ENCODE measurements around the gene POLR2A. TPM values are rescaled to one million over a fixed set of nuclear protein-coding genes. Genes with fewer than 3 reads are reported as not detected.

The POLR2A gene
- total and polyA plus RNA-seq, 4 donors: 13.4 to 116 (median 60.8) TPM

DNA sequence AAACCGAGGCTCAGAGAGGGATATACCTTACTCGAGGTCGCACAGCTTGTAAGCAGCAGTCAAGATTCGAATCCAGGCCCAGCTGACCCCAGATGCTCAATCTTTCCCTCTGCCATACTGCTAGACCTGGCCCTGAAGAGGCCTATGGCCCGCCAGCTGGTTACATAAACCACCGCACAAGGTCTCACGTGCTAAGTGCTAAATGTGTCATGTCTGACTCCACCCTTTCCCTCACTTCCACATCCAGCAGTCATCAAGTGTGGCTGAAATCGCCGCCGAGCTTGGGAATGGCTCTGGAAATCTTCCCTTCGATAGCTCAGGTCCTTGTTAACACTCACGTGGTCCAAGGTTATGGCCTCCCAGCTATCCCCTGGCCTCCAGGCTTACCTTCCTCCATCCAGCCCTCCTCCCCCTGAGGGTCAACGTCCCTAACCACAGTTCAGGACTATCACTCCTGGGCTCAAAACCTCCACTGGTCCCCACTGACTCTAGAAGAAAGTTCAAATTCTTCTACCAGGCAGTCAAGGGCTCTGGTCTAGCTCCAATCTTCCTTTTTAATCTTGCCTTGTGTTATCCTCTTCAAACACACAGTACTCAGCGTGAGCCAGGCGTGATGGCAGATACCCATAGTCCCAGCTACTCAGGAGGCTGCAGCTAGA is 8.3 kb upstream of the POLR2A start:
- Histone ChIP-seq H3K36me3 (ENCODE audit: control insufficient read depth in 1 of 2, insufficient read depth in 2 of 2, low read length in 1 of 2) (no peaks in the 10 kb centered on the region), H3K4me1 (ENCODE audit: control insufficient read depth in 1 of 2, insufficient read depth in 2 of 2, low read length in 2 of 2) (no peaks in the 10 kb centered on the region), H3K9me3 (ENCODE audit: control insufficient read depth, low read length) (no peaks in the 10 kb centered on the region), H3K27ac (ENCODE audit: low read depth in 1 of 2, low read length in 2 of 2) (no peak overlapping the region), H3K27me3 (ENCODE audit: control insufficient read depth in 1 of 2, insufficient read depth in 2 of 2, low read length in 1 of 2) (no peaks in the 10 kb centered on the region), H3K4me3 (ENCODE audit: low read length in 2 of 2) (no peak overlapping the region)
- ATAC-seq (ENCODE audit: low FRiP score): peak; percentile 51
- 56 to 58% methylated on average over 15 of the region's 15 CpGs for WGBS, 2 donors
- intact Hi-C loops (cut with DNase I): loop anchor here in 1 of 2 donors (10.0 kb wide), 1 partner anchor 121 kb away; the partner anchor contains the start of genes KCTD11 and TMEM95
- peak in 1 of 2 donors; percentile 70 for DNase-seq

DNA sequence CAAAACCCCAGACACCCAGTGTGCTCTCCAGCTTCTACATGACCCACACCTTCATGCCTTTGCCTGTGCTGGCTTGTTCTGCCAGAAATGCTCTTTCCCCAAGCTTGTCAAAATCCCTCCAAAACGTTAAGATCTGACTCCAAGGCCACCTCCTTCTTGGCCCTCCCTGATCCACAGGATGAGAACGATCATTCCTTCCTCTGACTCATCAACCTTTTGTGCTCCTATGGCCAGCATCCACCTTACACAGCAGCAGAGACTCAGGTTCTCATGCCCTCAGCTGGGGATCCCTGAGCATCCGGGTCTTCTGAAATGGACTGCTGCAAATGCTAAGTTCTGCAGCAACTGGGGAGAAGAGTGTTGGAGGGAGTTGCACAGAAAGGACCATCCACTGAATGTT is 7.7 kb upstream of the POLR2A start:
- Histone ChIP-seq H3K4me3 (ENCODE audit: low read length in 2 of 2) (no peak overlapping the region), H3K27ac (ENCODE audit: low read depth in 1 of 2, low read length in 2 of 2) (peak overlapping the region in 1 of 2 donors; percentile 19), H3K4me1 (ENCODE audit: control insufficient read depth in 1 of 2, insufficient read depth in 2 of 2, low read length in 2 of 2) (no peaks in the 10 kb centered on the region), H3K9me3 (ENCODE audit: control insufficient read depth, low read length) (no peaks in the 10 kb centered on the region), H3K36me3 (ENCODE audit: control insufficient read depth in 1 of 2, insufficient read depth in 2 of 2, low read length in 1 of 2) (no peaks in the 10 kb centered on the region), H3K27me3 (ENCODE audit: control insufficient read depth in 1 of 2, insufficient read depth in 2 of 2, low read length in 1 of 2) (no peaks in the 10 kb centered on the region)
- intact Hi-C loops (cut with DNase I): loop anchor here in 1 of 2 donors (10.0 kb wide), 1 partner anchor 122 kb away; the partner anchor contains the start of genes KCTD11 and TMEM95
- DNase-seq (no peak), ATAC-seq (ENCODE audit: low FRiP score) (no peak)
- 18 to 24% methylated on average over 3 of the region's 3 CpGs for WGBS, 2 donors

DNA sequence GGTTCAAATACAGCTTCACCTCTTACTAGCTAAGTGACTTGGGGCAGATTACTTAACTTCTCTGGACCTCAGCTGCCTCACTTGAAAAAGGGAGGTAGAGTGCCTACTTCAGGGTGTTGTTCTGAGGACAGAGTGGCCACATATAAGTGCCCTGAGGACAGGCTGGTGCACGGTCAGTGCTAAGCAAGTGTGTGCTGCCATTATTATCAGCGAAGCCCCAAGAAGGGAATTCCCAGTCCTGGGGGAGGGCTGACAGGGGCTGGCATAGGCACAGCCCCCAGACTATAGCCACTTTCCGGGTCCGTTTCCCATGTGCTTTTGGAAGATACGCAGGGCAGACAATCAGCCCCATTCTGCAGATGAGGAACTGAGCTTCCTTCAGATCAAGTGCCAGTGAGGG is 7.2 kb upstream of the POLR2A start:
- ATAC-seq (ENCODE audit: low FRiP score) (no peak), DNase-seq (no peak)
- Histone ChIP-seq H3K4me3 (ENCODE audit: low read length in 2 of 2) (no peak overlapping the region), H3K27ac (ENCODE audit: low read depth in 1 of 2, low read length in 2 of 2) (peak overlapping the region in 1 of 2 donors; percentile 19), H3K27me3 (ENCODE audit: control insufficient read depth in 1 of 2, insufficient read depth in 2 of 2, low read length in 1 of 2) (no peaks in the 10 kb centered on the region), H3K36me3 (ENCODE audit: control insufficient read depth in 1 of 2, insufficient read depth in 2 of 2, low read length in 1 of 2) (no peaks in the 10 kb centered on the region), H3K4me1 (ENCODE audit: control insufficient read depth in 1 of 2, insufficient read depth in 2 of 2, low read length in 2 of 2) (no peaks in the 10 kb centered on the region), H3K9me3 (ENCODE audit: control insufficient read depth, low read length) (no peaks in the 10 kb centered on the region)
- 70 to 82% methylated on average over 5 of the region's 5 CpGs for WGBS, 2 donors
- intact Hi-C loops (cut with DNase I): loop anchor here in 1 of 2 donors (10.0 kb wide), 1 partner anchor 122 kb away; the partner anchor contains the start of genes KCTD11 and TMEM95

DNA sequence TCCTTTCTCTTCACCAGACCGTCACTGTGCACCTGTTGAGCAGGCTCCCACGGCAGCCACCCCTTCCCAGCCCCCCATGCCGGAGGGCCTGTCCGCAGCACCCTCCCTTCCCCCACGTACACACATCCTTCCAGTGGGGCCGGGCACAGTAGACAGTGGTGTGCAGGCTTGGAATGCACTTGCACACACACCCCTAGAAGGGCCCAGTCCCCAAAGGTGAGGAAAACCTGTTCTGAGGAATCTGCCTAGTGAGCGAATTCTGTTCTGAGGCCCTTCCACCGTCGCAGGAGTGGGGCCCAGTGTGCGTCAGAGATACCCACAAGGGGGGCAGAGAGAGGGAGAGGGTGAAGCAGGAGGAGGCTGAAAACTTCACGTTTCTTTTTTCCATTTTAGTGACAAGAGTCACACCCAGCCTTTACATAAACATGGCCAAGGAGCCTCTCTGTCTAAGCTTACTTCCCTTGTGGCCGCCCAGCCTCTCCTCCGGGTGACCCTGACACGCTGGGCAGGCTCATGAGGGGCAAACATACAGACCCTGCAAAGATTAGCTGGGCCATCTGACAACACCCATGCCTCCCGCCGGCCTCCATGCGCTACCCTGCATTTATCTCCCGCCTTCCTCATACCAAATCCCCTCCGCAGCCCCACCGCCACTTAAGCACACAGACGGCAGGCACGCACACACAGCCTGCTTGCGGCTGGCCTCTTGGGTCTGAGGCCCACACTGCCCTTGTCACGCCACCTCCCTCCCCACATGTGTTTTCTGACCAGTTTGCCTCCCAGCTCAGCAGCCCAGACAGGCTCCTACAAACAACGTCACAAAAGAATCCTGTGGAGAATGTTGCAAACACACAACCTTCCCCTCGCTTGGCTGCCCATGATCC is 6.5 kb upstream of the POLR2A start:
- intact Hi-C loops (cut with DNase I): loop anchor here in 1 of 2 donors (10.0 kb wide), 1 partner anchor 123 kb away; the partner anchor contains the start of genes KCTD11 and TMEM95
- no peaks in the 10 kb centered on the region for H3K36me3 ChIP-seq (ENCODE audit: control insufficient read depth in 1 of 2, insufficient read depth in 2 of 2, low read length in 1 of 2)
- no peaks in the 10 kb centered on the region for H3K9me3 ChIP-seq (ENCODE audit: control insufficient read depth, low read length)
- H3K4me3 ChIP-seq (ENCODE audit: low read length in 2 of 2): peak overlapping the region; percentile 91 to 93
- H3K27me3 ChIP-seq (ENCODE audit: control insufficient read depth in 1 of 2, insufficient read depth in 2 of 2, low read length in 1 of 2): no peaks in the 10 kb centered on the region
- ATAC-seq (ENCODE audit: low FRiP score) (peak; percentile 56), DNase-seq (peak; percentile 76 to 83)
- WGBS, 2 donors: 9 to 12% methylated on average over 26 of the region's 26 CpGs
- peak overlapping the region in 1 of 2 donors; percentile 82 for H3K27ac ChIP-seq (ENCODE audit: low read depth in 1 of 2, low read length in 2 of 2)
- no peaks in the 10 kb centered on the region for H3K4me1 ChIP-seq (ENCODE audit: control insufficient read depth in 1 of 2, insufficient read depth in 2 of 2, low read length in 2 of 2)

DNA sequence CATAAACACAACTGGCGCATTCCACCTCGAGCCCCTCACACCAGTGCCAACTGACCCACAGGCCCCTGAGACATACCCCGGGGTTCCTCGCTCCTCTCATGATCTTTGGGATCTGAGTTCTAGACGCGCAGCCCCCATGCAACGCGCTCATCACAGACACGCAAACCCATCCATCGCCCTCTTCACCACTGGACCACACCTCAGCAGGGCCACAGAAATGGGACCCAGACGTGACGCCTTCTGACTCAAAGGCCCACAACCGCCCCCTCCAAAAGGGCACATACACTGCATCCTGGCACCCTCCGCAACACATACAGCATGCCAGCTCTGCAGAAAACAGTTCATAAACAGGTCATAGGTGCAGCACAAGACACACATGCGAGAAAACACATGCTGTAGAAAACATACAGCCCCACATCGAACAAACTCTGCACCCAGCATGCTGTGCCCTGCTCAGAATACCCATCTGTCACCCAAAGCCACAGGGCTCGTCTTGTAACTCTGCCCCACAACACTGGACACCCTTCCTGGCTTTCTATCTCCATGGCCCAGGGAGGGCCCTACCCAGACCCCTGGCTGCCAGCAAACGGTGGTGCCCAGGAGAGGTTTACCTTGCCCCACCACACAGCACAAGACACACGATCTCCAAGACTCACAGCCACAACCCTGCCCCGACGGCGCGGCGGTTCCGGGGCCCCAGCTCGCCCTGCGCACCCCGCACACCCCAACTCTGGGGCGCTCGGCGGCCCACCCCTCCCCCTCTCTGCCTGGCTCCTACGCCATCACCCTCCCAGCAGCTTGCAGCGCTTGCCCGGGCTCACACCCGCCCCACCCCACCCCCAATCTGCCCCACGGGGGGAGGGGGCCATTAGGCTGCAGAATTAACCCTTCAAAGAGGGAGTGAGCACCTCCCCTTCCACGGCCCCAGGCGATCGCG is 5.6 kb upstream of the POLR2A start:
- ATAC-seq (ENCODE audit: low FRiP score): peak; percentile 44
- WGBS, 2 donors: 6 to 7% methylated on average over 37 to 40 of the region's 40 CpGs
- intact Hi-C loops (cut with DNase I): loop anchor here in 1 of 2 donors (10.0 kb wide), 1 partner anchor 124 kb away; the partner anchor contains the start of genes KCTD11 and TMEM95
- Histone ChIP-seq H3K36me3 (ENCODE audit: control insufficient read depth in 1 of 2, insufficient read depth in 2 of 2, low read length in 1 of 2) (no peaks in the 10 kb centered on the region), H3K4me1 (ENCODE audit: control insufficient read depth in 1 of 2, insufficient read depth in 2 of 2, low read length in 2 of 2) (no peaks in the 10 kb centered on the region), H3K9me3 (ENCODE audit: control insufficient read depth, low read length) (no peaks in the 10 kb centered on the region), H3K27me3 (ENCODE audit: control insufficient read depth in 1 of 2, insufficient read depth in 2 of 2, low read length in 1 of 2) (no peaks in the 10 kb centered on the region), H3K27ac (ENCODE audit: low read depth in 1 of 2, low read length in 2 of 2) (peak overlapping the region; percentile 82 to 98), H3K4me3 (ENCODE audit: low read length in 2 of 2) (peak overlapping the region; percentile 91 to 93)
- peak; percentile 77 to 82 for DNase-seq

DNA sequence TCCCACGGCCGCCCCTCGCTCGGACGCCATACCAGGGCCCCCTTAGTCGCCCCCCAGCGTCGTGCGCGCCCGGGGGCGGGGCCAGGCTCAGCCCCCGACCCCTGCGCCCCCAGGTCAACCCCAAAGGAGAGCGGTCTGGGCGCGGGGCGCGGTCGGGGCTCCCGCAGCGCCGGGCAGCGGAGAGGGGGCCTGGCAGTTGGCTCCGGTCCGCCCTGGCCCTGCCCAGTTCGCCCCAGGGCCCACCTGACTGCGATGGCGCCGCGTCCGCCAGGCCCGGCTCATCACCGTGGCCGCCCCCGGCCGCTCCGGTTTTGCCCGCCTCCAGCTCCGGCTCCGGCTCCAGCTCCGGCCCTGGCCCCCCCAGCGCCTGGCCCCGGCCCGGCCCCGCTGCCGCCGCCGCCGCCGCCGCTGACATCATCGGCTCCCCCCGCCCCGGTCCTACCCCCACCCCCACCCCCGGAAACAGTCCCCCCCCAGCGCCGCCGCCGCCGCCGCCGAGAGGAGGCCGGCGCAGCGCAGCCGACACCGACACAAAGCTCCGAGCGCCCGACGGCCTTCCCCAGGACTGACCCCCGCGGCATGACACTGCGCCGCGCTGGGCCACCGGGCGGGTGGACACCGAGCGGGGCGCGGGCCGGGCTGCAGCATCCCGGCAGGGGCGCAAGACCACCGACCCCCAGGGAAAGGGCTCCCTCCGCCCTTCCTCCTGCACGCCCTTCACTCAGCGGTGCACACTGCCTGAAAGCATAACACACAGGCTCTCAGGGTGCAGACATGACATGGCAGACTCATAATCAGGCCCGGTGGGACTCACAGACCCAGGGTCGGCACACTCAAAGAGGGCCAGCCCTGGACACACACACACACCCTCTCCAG is 4.7 kb upstream of the POLR2A start, which contains the start of gene ZBTB4:
TSS of gene ZBTB4 (minus strand) at position 419 of the 876 bp plus-strand sequence. CDS start 12,830 bp downstream, outside the sequence.
- Histone ChIP-seq H3K27me3 (ENCODE audit: control insufficient read depth in 1 of 2, insufficient read depth in 2 of 2, low read length in 1 of 2) (peaks cover 0 to 1% of the 10 kb centered on the region in 2 donors), H3K4me1 (ENCODE audit: control insufficient read depth in 1 of 2, insufficient read depth in 2 of 2, low read length in 2 of 2) (no peaks in the 10 kb centered on the region), H3K4me3 (ENCODE audit: low read length in 2 of 2) (peak within 1 kb of the TSS; percentile 91 to 93), H3K27ac (ENCODE audit: low read depth in 1 of 2, low read length in 2 of 2) (peak within 1 kb of the TSS; percentile 89 to 98), H3K9me3 (ENCODE audit: control insufficient read depth, low read length) (no peaks in the 10 kb centered on the region), H3K36me3 (ENCODE audit: control insufficient read depth in 1 of 2, insufficient read depth in 2 of 2, low read length in 1 of 2) (no peaks in the 10 kb centered on the region)
- DNase-seq (peak; percentile 74 to 88), ATAC-seq (ENCODE audit: low FRiP score) (no peak)
- WGBS, 2 donors: 1% methylated on average over 42 to 92 of the region's 92 CpGs
- intact Hi-C loops (cut with DNase I): loop anchor here in 1 of 2 donors (10.0 kb wide), 1 partner anchor 125 kb away; the partner anchor contains the start of genes KCTD11 and TMEM95

DNA sequence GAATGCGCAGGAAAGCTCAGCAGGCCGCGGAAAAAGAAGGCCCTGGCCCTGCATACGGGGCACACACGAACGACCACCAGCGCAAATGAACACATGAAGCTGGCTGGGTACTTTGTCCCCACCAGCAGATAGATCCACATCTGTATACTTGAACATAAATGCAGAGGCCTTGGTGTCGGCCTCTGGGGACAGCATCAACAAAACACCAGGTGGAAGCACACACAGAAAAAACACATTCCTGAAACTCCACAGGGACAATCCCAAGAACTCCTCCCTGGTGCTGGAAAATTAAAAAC is 4.1 kb upstream of the POLR2A start:
- no peaks in the 10 kb centered on the region for H3K4me1 ChIP-seq (ENCODE audit: control insufficient read depth in 1 of 2, insufficient read depth in 2 of 2, low read length in 2 of 2)
- H3K4me3 ChIP-seq (ENCODE audit: low read length in 2 of 2): peak overlapping the region in 1 of 2 donors; percentile 93
- H3K36me3 ChIP-seq (ENCODE audit: control insufficient read depth in 1 of 2, insufficient read depth in 2 of 2, low read length in 1 of 2): no peaks in the 10 kb centered on the region
- H3K27me3 ChIP-seq (ENCODE audit: control insufficient read depth in 1 of 2, insufficient read depth in 2 of 2, low read length in 1 of 2): peaks cover 0 to 1% of the 10 kb centered on the region in 2 donors
- no peak for DNase-seq
- peak overlapping the region; percentile 78 to 89 for H3K27ac ChIP-seq (ENCODE audit: low read depth in 1 of 2, low read length in 2 of 2)
- no peak for ATAC-seq (ENCODE audit: low FRiP score)
- H3K9me3 ChIP-seq (ENCODE audit: control insufficient read depth, low read length): no peaks in the 10 kb centered on the region
- intact Hi-C loops (cut with DNase I): no loop called here
- WGBS, 2 donors: 1 to 3% methylated on average over 8 of the region's 8 CpGs

Data from aorta (tissue), 5 donors.